Measurements from ENCODE around the gene SPDYE6. TPM values are rescaled to one million over a fixed set of nuclear protein-coding genes. Genes with fewer than 3 reads are reported as not detected.

Gene SPDYE6
- total and polyA plus RNA-seq, 7 donors, result 0.23 TPM; not detected in 6

DNA sequence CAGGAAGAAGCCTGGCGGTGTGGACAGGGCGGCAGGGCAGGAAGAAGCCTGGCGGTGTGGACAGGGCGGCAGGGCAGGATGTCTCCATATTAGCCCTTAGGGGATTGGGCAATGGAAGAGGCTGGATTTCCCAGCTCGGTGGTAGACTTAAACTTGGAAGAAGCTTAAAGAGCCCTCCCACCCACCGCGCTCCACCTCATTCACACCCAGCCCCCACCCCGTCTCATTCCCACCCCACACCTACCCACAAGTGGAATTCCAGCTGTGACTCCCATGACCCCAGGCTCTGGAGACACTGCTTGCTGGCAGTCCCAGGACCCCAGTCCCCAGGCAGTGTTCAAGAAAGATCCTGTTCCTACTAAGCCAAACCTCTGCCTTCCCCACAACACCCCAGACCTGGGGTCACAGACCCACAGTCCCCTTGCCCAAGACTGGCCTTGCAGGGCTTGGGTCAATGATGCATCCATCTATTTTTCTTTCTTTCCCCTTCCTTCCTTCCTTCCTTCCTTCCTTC is 34.0 kb downstream of the SPDYE6 start:
- H3K9me3 ChIP-seq, result no peaks in the 10 kb centered on the region
- DNase-seq, result no peak
- H3K27me3 ChIP-seq, result peaks cover 4 to 30% (median 5%) of the 10 kb centered on the region in 3 donors
- 75 to 89% methylated on average over 8 of the region's 8 CpGs for WGBS, 2 donors
- no peak for TF ChIP-seq POLR2A (IDR thresholded peaks at IDR 0.05)
- no peak for TF ChIP-seq POLR2AphosphoS5 (IDR thresholded peaks at IDR 0.05)
- TF ChIP-seq, protein P1, sequence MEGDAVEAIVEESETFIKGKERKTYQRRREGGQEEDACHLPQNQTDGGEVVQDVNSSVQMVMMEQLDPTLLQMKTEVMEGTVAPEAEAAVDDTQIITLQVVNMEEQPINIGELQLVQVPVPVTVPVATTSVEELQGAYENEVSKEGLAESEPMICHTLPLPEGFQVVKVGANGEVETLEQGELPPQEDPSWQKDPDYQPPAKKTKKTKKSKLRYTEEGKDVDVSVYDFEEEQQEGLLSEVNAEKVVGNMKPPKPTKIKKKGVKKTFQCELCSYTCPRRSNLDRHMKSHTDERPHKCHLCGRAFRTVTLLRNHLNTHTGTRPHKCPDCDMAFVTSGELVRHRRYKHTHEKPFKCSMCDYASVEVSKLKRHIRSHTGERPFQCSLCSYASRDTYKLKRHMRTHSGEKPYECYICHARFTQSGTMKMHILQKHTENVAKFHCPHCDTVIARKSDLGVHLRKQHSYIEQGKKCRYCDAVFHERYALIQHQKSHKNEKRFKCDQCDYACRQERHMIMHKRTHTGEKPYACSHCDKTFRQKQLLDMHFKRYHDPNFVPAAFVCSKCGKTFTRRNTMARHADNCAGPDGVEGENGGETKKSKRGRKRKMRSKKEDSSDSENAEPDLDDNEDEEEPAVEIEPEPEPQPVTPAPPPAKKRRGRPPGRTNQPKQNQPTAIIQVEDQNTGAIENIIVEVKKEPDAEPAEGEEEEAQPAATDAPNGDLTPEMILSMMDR (IDR thresholded peaks at IDR 0.05), result no peak
- TF ChIP-seq EP300 (IDR thresholded peaks at IDR 0.05), result no peak
- H3K4me1 ChIP-seq, result no peaks in the 10 kb centered on the region
- no peaks in the 10 kb centered on the region for H3K36me3 ChIP-seq
- no peak overlapping the region for H3K4me3 ChIP-seq
- intact Hi-C loops (cut with DNase I), result no loop called here
- H3K27ac ChIP-seq, result no peak overlapping the region

DNA sequence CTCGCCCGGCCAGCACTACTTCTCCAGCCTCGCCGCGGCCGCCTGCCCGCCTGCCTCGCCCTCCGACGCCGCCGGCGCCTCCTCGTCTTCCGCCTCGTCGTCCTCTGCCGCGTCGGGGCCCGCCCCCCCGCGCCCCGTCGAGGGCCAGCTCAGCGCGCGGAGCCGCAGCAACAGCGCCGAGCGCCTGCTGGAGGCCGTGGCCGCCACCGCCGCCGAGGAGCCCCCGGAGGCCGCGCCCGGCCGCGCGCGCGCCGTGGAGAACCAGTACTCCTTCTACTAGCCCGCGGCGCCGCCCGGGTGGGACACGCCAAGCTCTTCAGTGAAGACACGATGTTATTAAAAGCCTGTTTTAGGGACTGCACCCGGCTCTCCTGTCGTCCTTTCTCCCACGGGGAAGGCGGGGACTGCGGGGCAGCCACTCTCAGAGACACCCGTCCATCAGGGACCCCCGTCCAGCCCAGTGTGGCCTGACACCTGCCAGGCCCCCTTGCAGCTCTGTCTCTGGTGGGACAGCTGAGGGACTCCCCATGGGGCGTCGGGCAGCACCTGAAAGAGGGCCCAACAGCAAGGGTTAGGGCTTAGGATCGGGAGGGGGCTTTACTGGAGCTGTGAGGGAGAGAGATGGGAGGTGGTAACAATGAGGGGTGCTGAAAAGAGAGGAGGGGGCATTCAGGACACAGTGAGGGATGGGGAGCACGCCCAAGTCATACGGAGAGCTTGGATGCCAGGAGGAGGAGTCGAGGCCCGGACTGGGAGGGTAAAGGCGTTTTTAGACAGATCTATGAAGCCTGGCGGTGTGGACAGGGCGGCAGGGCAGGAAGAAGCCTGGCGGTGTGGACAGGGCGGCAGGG is 34.7 kb downstream of the SPDYE6 start:
- WGBS, 2 donors, result 19 to 39% methylated on average over 73 of the region's 73 CpGs
- peaks cover 4 to 30% (median 5%) of the 10 kb centered on the region in 3 donors for H3K27me3 ChIP-seq
- TF ChIP-seq, protein P1 (IDR thresholded peaks at IDR 0.05), result no peak
- TF ChIP-seq EP300 (IDR thresholded peaks at IDR 0.05), result no peak
- no peak for TF ChIP-seq POLR2AphosphoS5 (IDR thresholded peaks at IDR 0.05)
- TF ChIP-seq POLR2A (IDR thresholded peaks at IDR 0.05), result no peak
- H3K4me3 ChIP-seq, result no peak overlapping the region
- no peaks in the 10 kb centered on the region for H3K9me3 ChIP-seq
- H3K36me3 ChIP-seq, result no peaks in the 10 kb centered on the region
- no peak overlapping the region for H3K27ac ChIP-seq
- H3K4me1 ChIP-seq, result no peaks in the 10 kb centered on the region
- DNase-seq, result no peak
- intact Hi-C loops (cut with DNase I), result no loop called here

DNA sequence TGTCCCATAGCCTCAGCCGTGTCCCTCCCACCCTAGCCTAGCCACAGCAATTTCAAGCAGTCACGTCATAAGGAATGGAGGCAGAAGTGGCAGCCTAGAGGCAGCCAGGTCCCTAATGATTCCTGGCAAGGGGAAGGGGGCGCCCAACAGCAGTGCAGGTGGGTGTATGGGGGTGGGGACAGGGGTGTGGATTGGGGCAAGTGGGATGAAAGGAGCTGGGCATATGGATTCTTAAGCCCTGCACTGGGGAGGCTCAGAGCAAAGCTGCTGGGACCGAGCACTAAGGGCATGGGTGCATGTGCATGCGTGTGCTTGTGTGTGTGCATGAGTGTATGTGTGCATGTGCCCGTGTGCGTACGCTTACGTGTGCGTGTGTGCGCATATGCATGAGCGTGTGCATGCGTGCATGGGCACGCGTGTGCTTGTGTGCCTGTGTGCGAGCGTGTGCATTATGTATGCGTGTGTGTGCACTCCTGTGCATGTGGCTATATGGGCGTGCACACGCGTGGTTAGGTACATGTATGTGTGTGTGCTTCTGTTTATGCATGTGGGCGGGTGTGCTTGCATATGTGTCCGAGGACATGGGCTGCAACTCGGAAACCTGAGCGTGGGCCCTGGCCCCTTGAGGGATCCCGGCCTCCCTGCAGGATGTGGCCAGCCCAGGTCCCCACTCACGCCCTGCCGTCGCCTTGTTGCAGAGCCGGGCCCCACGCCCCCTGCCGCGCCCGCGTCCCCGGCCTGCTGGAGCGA is 35.5 kb downstream of the SPDYE6 start:
- H3K4me3 ChIP-seq, result no peak overlapping the region
- H3K4me1 ChIP-seq, result no peaks in the 10 kb centered on the region
- no peak overlapping the region for H3K27ac ChIP-seq
- peaks cover 4 to 30% (median 5%) of the 10 kb centered on the region in 3 donors for H3K27me3 ChIP-seq
- 65 to 78% methylated on average over 37 of the region's 37 CpGs for WGBS, 2 donors
- no peaks in the 10 kb centered on the region for H3K9me3 ChIP-seq
- intact Hi-C loops (cut with DNase I), result no loop called here
- no peaks in the 10 kb centered on the region for H3K36me3 ChIP-seq
- DNase-seq, result no peak
- no peak for TF ChIP-seq POLR2AphosphoS5 (IDR thresholded peaks at IDR 0.05)
- TF ChIP-seq POLR2A (IDR thresholded peaks at IDR 0.05), result no peak
- TF ChIP-seq EP300 (IDR thresholded peaks at IDR 0.05), result no peak
- TF ChIP-seq, protein P1 (IDR thresholded peaks at IDR 0.05), result no peak

DNA sequence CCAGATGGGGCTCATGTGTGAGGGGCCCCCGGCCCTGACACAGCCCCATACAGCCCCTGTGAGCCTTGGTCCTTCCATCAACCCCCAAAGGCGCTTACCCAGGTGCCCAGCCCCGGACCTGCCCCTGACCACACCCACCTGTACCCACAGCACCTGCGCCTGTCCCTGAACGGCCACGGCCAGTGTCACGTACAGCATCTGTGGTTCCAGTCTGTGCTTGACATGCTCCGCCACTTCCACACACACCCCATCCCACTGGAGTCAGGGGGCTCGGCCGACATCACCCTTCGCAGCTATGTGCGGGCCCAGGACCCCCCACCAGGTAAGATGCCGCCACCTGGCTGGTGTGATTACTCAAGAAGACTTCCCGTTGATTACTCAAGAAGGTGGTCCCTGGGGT is 36.1 kb downstream of the SPDYE6 start:
- 85 to 93% methylated on average over 14 of the region's 14 CpGs for WGBS, 2 donors
- no peak for DNase-seq
- TF ChIP-seq POLR2A (IDR thresholded peaks at IDR 0.05) (no peak), EP300 (IDR thresholded peaks at IDR 0.05) (no peak), POLR2AphosphoS5 (IDR thresholded peaks at IDR 0.05) (no peak)
- TF ChIP-seq, protein P1 (IDR thresholded peaks at IDR 0.05), result no peak
- Histone ChIP-seq H3K4me3 (no peak overlapping the region), H3K27ac (no peak overlapping the region), H3K9me3 (no peaks in the 10 kb centered on the region), H3K4me1 (no peaks in the 10 kb centered on the region), H3K36me3 (no peaks in the 10 kb centered on the region), H3K27me3 (peaks cover 4 to 30% (median 5%) of the 10 kb centered on the region in 3 donors)
- intact Hi-C loops (cut with DNase I), result no loop called here
